Hepatocyte (in vitro differentiated cells): ENCODE results near the gene MTPN. TPM values are rescaled to one million over a fixed set of nuclear protein-coding genes. Genes with fewer than 3 reads are reported as not detected.

ENCODE experiments used
- DNase-seq: peaks from one replicate; pipeline ENCODE4 v3.0.0-alpha.2; 2016; ENCODE audit warnings: low spot score
- H2AFZ ChIP-seq: fragments of 200-600 bp; sonication (generic); 2 replicates; pipeline ENCODE4 v1.6.0; 2016; ENCODE audit warnings: antibody characterized with exemption, mild to moderate bottlenecking
- H3K27ac ChIP-seq: fragments of 200-600 bp; sonication (generic); 2 replicates; pipeline ENCODE4 v1.5.1; 2016; ENCODE audit warnings: mild to moderate bottlenecking
- H3K27me3 ChIP-seq: fragments of 200-600 bp; sonication (generic); 2 replicates; pipeline ENCODE4 v1.6.1; 2016
- H3K36me3 ChIP-seq: fragments of 200-600 bp; sonication (generic); replicated peaks from 2 replicates; pipeline ENCODE4 v1.5.1; 2016; ENCODE audit warnings: low read depth; ENCODE audit not compliant: insufficient read depth
- H3K4me1 ChIP-seq: fragments of 200-600 bp; sonication (generic); 2 replicates; pipeline ENCODE4 v1.5.1; 2016; ENCODE audit warnings: mild to moderate bottlenecking, moderate library complexity; ENCODE audit not compliant: insufficient read depth
- H3K4me2 ChIP-seq: fragments of 200-600 bp; sonication (generic); 2 replicates; pipeline ENCODE4 v1.6.0; 2016
- H3K4me3 ChIP-seq: fragments of 200-600 bp; sonication (generic); 2 replicates; pipeline ENCODE4 v1.5.1; 2016; ENCODE audit warnings: mild to moderate bottlenecking
- H3K79me2 ChIP-seq: fragments of 200-600 bp; sonication (generic); 2 replicates; pipeline ENCODE4 v1.6.0; 2017; ENCODE audit warnings: mild to moderate bottlenecking
- H3K9me2 ChIP-seq: fragments of 200-600 bp; sonication (generic); replicated peaks from 2 replicates; pipeline ENCODE4 v1.6.0; 2017; ENCODE audit warnings: mild to moderate bottlenecking; ENCODE audit not compliant: insufficient read depth
- H3K9me3 ChIP-seq: fragments of 200-600 bp; sonication (generic); 2 replicates; pipeline ENCODE4 v1.5.1; 2016; ENCODE audit warnings: low read depth, mild to moderate bottlenecking
- H4K20me1 ChIP-seq: fragments of 200-600 bp; sonication (generic); 2 replicates; pipeline ENCODE4 v1.6.0; 2016; ENCODE audit warnings: mild to moderate bottlenecking; ENCODE audit not compliant: insufficient read depth, poor library complexity, severe bottlenecking
- CTCF ChIP-seq: fragments of 200-600 bp; sonication (generic); IDR thresholded peaks from 2 replicates; pipeline ENCODE4 v1.5.1; 2016; ENCODE audit warnings: antibody characterized with exemption, mild to moderate bottlenecking; ENCODE audit not compliant: poor library complexity
- EZH2 ChIP-seq: fragments of 200-600 bp; sonication (generic); IDR thresholded peaks from 2 replicates; pipeline ENCODE4 v1.6.1; 2016; ENCODE audit warnings: antibody characterized with exemption, mild to moderate bottlenecking, borderline replicate concordance
- EZH2phosphoT487 ChIP-seq: fragments of 200-600 bp; sonication (generic); IDR thresholded peaks from one replicate; pipeline ENCODE4 v1.6.1; 2018; ENCODE audit warnings: antibody characterized with exemption, mild to moderate bottlenecking, low read depth, moderate library complexity; ENCODE audit not compliant: unreplicated experiment, severe bottlenecking
- WGBS: methylation state at CpG from one replicate; pipeline ENCODE4 v1.1.6; 2016; ENCODE audit warnings: low lambda C conversion rate; ENCODE audit errors: missing lambda C conversion rate; 5-methylcytosine and 5-hydroxymethylcytosine counted together
- polyA plus RNA-seq: library from polyadenylated mRNA; unstranded; fragments of >200 nt; fragmentation: Nextera tagmentation; extraction: Ambion mirVana; gene quantifications from 2 replicates; pipeline ENCODE4 v1.2.1, GENCODE V29; 2016
- total RNA-seq: library from RNA; depleted of rRNA; stranded (reverse); fragments of >200 nt; gene quantifications from 2 replicates; pipeline ENCODE4 v1.2.3, GENCODE V29; 2014

The MTPN gene
- total and polyA plus RNA-seq, 2 experiments from 2014 or later = 32.8 to 131 TPM

DNA sequence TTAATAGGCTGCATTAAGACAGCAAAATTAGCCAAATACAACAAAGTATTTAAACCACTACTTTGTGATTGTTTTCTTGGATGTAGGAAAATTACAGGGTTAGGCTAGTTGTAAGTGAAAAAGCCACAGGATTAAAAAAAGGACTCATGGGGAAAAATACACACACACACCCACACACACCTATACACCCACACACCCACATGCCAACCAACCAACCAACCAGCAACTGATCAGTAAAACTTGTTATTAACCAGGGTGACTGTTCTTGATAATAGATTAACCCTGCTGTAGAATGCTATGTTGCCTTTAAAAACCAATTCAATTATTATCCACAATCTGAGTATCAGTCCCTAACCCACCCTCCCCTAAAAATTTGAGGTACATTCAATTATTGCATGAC, 49.0 kb downstream of the MTPN start:
- no peaks in the 10 kb centered on the region for H4K20me1 ChIP-seq
- no peaks in the 10 kb centered on the region for H3K27me3 ChIP-seq
- peaks cover 35% of the 10 kb centered on the region for H3K79me2 ChIP-seq
- no peak for DNase-seq
- no peak for TF ChIP-seq EZH2phosphoT487
- no peak for TF ChIP-seq EZH2
- TF ChIP-seq CTCF = no peak
- peaks cover 25% of the 10 kb centered on the region for H3K4me1 ChIP-seq
- no peak overlapping the region for H3K4me2 ChIP-seq
- H3K9me2 ChIP-seq = no peaks in the 10 kb centered on the region
- H2AFZ ChIP-seq = no peak overlapping the region
- H3K9me3 ChIP-seq = no peaks in the 10 kb centered on the region
- H3K4me3 ChIP-seq = no peak overlapping the region
- H3K36me3 ChIP-seq = no peaks in the 10 kb centered on the region
- H3K27ac ChIP-seq = no peak overlapping the region

- no peaks in the 10 kb centered on the region for H3K36me3 ChIP-seq
- 95% methylated on average over 3 of the region's 3 CpGs for WGBS
Observed at GRCh38 chr7:135925210-135925609, 51.9 kb downstream of the MTPN start.

DNA sequence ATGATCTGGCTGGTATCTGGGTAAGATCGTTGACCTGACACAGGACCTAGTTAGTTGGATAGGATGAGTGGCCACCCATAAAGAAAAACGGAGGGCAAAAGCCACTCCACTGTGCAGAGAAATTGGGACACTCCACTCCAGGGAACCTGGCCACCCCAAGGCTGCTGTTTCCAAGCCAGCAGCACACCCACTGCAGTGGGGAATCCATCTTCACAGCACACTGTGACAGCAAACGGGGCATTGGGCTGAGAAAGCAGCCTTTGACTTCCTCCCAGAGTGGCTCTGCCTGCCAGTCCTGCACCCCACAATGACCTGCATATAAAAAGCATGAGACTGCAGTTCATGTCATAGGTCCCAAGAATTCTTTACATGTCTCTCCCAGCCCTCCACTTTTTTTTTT, 52.9 kb downstream of the MTPN start:
- no peak for DNase-seq
- H3K9me2 ChIP-seq = no peaks in the 10 kb centered on the region
- no peaks in the 10 kb centered on the region for H3K36me3 ChIP-seq
- H3K4me3 ChIP-seq = no peak overlapping the region
- no peak overlapping the region for H3K4me2 ChIP-seq
- H3K4me1 ChIP-seq = peaks cover 5% of the 10 kb centered on the region
- WGBS = 86% methylated on average over 3 of the region's 3 CpGs
- no peaks in the 10 kb centered on the region for H3K27me3 ChIP-seq
- no peak overlapping the region for H2AFZ ChIP-seq
- no peak for TF ChIP-seq EZH2phosphoT487
- no peak for TF ChIP-seq EZH2
- TF ChIP-seq CTCF = no peak
- no peaks in the 10 kb centered on the region for H3K9me3 ChIP-seq
- H3K79me2 ChIP-seq = peaks cover 17% of the 10 kb centered on the region
- no peaks in the 10 kb centered on the region for H4K20me1 ChIP-seq
- H3K27ac ChIP-seq = no peak overlapping the region

More at GRCh38 chr7:135925210-135925609, 51.9 kb downstream of the MTPN start:
- no peak overlapping the region for H3K4me3 ChIP-seq
- no peaks in the 10 kb centered on the region for H4K20me1 ChIP-seq
- H2AFZ ChIP-seq = no peak overlapping the region
- DNase-seq = no peak
- no peak overlapping the region for H3K4me2 ChIP-seq
- H3K9me2 ChIP-seq = no peaks in the 10 kb centered on the region
- peaks cover 17% of the 10 kb centered on the region for H3K79me2 ChIP-seq
- peaks cover 14% of the 10 kb centered on the region for H3K4me1 ChIP-seq
- H3K9me3 ChIP-seq = no peaks in the 10 kb centered on the region
- H3K27me3 ChIP-seq = no peaks in the 10 kb centered on the region
- H3K27ac ChIP-seq = no peak overlapping the region
- no peak for TF ChIP-seq EZH2phosphoT487
- no peak for TF ChIP-seq CTCF
- TF ChIP-seq EZH2 = no peak

DNA sequence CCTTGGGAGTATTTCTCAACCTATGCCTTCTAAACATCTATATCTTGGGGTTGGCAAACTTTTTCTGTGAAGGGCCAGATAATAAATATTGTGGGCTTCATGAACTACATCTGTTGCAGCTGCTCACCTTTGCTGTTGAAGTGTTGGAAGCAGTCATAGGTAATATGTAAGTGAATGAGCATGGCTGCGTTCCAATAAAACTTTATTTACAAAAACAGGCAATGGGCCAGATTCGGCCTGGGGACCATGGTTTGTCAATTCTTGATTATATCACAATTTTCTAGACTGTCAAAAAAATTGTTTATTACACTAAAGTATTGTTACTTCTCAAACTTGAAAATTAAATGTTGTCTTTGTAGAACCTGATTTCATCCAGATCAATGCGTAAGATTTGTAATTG, 54.9 kb downstream of the MTPN start:
- Histone ChIP-seq H3K27ac (no peak overlapping the region), H4K20me1 (no peaks in the 10 kb centered on the region), H3K4me1 (no peaks in the 10 kb centered on the region), H3K79me2 (peaks cover 8% of the 10 kb centered on the region), H3K36me3 (no peaks in the 10 kb centered on the region), H2AFZ (no peak overlapping the region), H3K4me3 (no peak overlapping the region), H3K9me2 (no peaks in the 10 kb centered on the region), H3K27me3 (no peaks in the 10 kb centered on the region), H3K9me3 (no peaks in the 10 kb centered on the region), H3K4me2 (no peak overlapping the region)
- WGBS = 96% methylated on average over 3 of the region's 3 CpGs
- TF ChIP-seq EZH2 = no peak
- TF ChIP-seq EZH2phosphoT487 = no peak
- no peak for TF ChIP-seq CTCF
- DNase-seq = no peak
